Measurements from ENCODE around the gene TTLL11. TPM values are rescaled to one million over a fixed set of nuclear protein-coding genes. Genes with fewer than 3 reads are reported as not detected.
"Not testable (repeated sequence)": the region's sequence is repeated elsewhere in the genome, so short reads cannot be mapped to it uniquely, and the experiment has no call there.

The TTLL11 gene
- total RNA-seq, 4 donors from 2014 or later: 7.2 to 12.1 (median 9.9) TPM

- DNase-seq (ENCODE audit: low spot score in 2 of 2): no peak
- no peaks in the 10 kb centered on the region for H3K4me1 ChIP-seq
- no peak overlapping the region for H3K27ac ChIP-seq
- TF ChIP-seq CTCF (IDR thresholded peaks at IDR 0.05) (no peak), POLR2AphosphoS5 (IDR thresholded peaks at IDR 0.05) (no peak), EP300 (IDR thresholded peaks at IDR 0.05) (no peak), POLR2A (IDR thresholded peaks at IDR 0.05) (no peak)
- WGBS: 80% methylated on average over 15 of the region's 15 CpGs
- no peaks in the 10 kb centered on the region for H3K27me3 ChIP-seq
- H3K9me3 ChIP-seq: no peaks in the 10 kb centered on the region
- H3K36me3 ChIP-seq: no peaks in the 10 kb centered on the region
- no peak overlapping the region for H3K4me3 ChIP-seq
Observed at GRCh38 chr9:122070728-122071515, 22.2 kb downstream of the TTLL11 start.

GRCh38 chr9:122066680-122067079 lies 26.4 kb downstream of the TTLL11 start:
- H3K36me3 ChIP-seq; H3K27ac ChIP-seq; H3K27me3 ChIP-seq; H3K4me1 ChIP-seq; DNase-seq (ENCODE audit: low spot score in 2 of 2); H3K9me3 ChIP-seq; H3K4me3 ChIP-seq: not testable (repeated sequence)
- 88% methylated on average over 1 of the region's 1 CpG for WGBS

GRCh38 chr9:122065923-122066629 lies 27.0 kb downstream of the TTLL11 start:
- no peak for DNase-seq (ENCODE audit: low spot score in 2 of 2)
- no peak overlapping the region for H3K4me3 ChIP-seq
- TF ChIP-seq CTCF (IDR thresholded peaks at IDR 0.05) (no peak), POLR2A (IDR thresholded peaks at IDR 0.05) (no peak), EP300 (IDR thresholded peaks at IDR 0.05) (no peak), POLR2AphosphoS5 (IDR thresholded peaks at IDR 0.05) (no peak)
- H3K36me3 ChIP-seq: no peaks in the 10 kb centered on the region
- WGBS: 50% methylated on average over 2 of the region's 2 CpGs
- no peak overlapping the region for H3K27ac ChIP-seq
- no peaks in the 10 kb centered on the region for H3K27me3 ChIP-seq
- H3K9me3 ChIP-seq: no peaks in the 10 kb centered on the region
- H3K4me1 ChIP-seq: no peaks in the 10 kb centered on the region

GRCh38 chr9:122060481-122060880 lies 32.6 kb downstream of the TTLL11 start:
- WGBS: 98% methylated on average over 4 of the region's 4 CpGs
- Histone ChIP-seq H3K27me3 (no peaks in the 10 kb centered on the region), H3K4me3 (no peak overlapping the region), H3K4me1 (peaks cover 3% of the 10 kb centered on the region), H3K9me3 (no peaks in the 10 kb centered on the region), H3K36me3 (no peaks in the 10 kb centered on the region), H3K27ac (no peak overlapping the region)
- DNase-seq (ENCODE audit: low spot score in 2 of 2): no peak
- TF ChIP-seq POLR2A (IDR thresholded peaks at IDR 0.05) (no peak), POLR2AphosphoS5 (IDR thresholded peaks at IDR 0.05) (no peak), EP300 (IDR thresholded peaks at IDR 0.05) (no peak), CTCF (IDR thresholded peaks at IDR 0.05) (no peak)

- WGBS: 91% methylated on average over 1 of the region's 1 CpG
- H3K4me3 ChIP-seq: no peak overlapping the region
- H3K36me3 ChIP-seq: no peaks in the 10 kb centered on the region
- no peaks in the 10 kb centered on the region for H3K27me3 ChIP-seq
- H3K9me3 ChIP-seq: no peaks in the 10 kb centered on the region
- no peak overlapping the region for H3K27ac ChIP-seq
- TF ChIP-seq POLR2AphosphoS5 (IDR thresholded peaks at IDR 0.05) (no peak), CTCF (IDR thresholded peaks at IDR 0.05) (no peak), POLR2A (IDR thresholded peaks at IDR 0.05) (no peak), EP300 (IDR thresholded peaks at IDR 0.05) (no peak)
- DNase-seq (ENCODE audit: low spot score in 2 of 2): no peak
- H3K4me1 ChIP-seq: peaks cover 3% of the 10 kb centered on the region
Observed at GRCh38 chr9:122059955-122060324, 33.2 kb downstream of the TTLL11 start.

Data from suprapubic skin (tissue), 4 donors.